ENCODE results near the gene TBC1D4. TPM values are rescaled to one million over a fixed set of nuclear protein-coding genes. Genes with fewer than 3 reads are reported as not detected.
A peak's percentile ranks its signal among the peaks of the same experiment; 100 is the strongest.

TBC1D4 gene
- total RNA-seq, result 116 TPM
- long read RNA-seq, full-length matches to known transcripts, result 12 of 164 reads
- long read RNA-seq, partial matches to known transcripts, result 128 of 164 reads
- long read RNA-seq, other reads (novel, unspliced or antisense), result 24 of 164 reads

- DNase-seq (peak; percentile 91), ATAC-seq (peak; percentile 90)
- intact Hi-C loops (cut with micrococcal nuclease), result loop anchor here (5.0 kb wide), 1 partner anchor 110 kb away; no protein-coding TSS in a partner anchor
Measured at GRCh38 chr13:75482070-75482819, at the start of gene TBC1D4. TBC1D4 (minus strand) TSS chr13:75482169; CDS start chr13:75481767, 402 bp downstream.

- ATAC-seq, result no peak
Measured at GRCh38 chr13:75530549-75530961, 48.6 kb upstream of the TBC1D4 start.

GRCh38 chr13:75521956-75522355 lies 40.0 kb upstream of the TBC1D4 start:
- DNase-seq (no peak), ATAC-seq (no peak)
- intact Hi-C loops (cut with micrococcal nuclease), result no loop called here

More at GRCh38 chr13:75530549-75530961, 48.6 kb upstream of the TBC1D4 start:
- intact Hi-C loops (cut with micrococcal nuclease), result no loop called here
- DNase-seq, result no peak

- ATAC-seq, result no peak
- peak; percentile 28 for DNase-seq
- intact Hi-C loops (cut with micrococcal nuclease), result no loop called here
Measured at GRCh38 chr13:75518439-75519088, 36.6 kb upstream of the TBC1D4 start.

- intact Hi-C loops (cut with micrococcal nuclease), result no loop called here
- ATAC-seq (no peak), DNase-seq (no peak)
Measured at GRCh38 chr13:75514080-75514995, 32.4 kb upstream of the TBC1D4 start.

GRCh38 chr13:75513271-75513670 lies 31.3 kb upstream of the TBC1D4 start:
- DNase-seq, result no peak
- intact Hi-C loops (cut with micrococcal nuclease), result no loop called here
- ATAC-seq, result no peak

GRCh38 chr13:75512253-75512652 lies 30.3 kb upstream of the TBC1D4 start:
- ATAC-seq (no peak), DNase-seq (no peak)
- intact Hi-C loops (cut with micrococcal nuclease), result no loop called here

GRCh38 chr13:75511051-75511625 lies 29.2 kb upstream of the TBC1D4 start:
- intact Hi-C loops (cut with micrococcal nuclease), result no loop called here
- DNase-seq (no peak), ATAC-seq (no peak)

GRCh38 chr13:75508002-75508548 lies 26.1 kb upstream of the TBC1D4 start:
- ATAC-seq, result no peak
- no peak for DNase-seq

GRCh38 chr13:75507027-75508001 lies 25.3 kb upstream of the TBC1D4 start:
- no peak for DNase-seq
- intact Hi-C loops (cut with micrococcal nuclease), result no loop called here
- no peak for ATAC-seq

More at GRCh38 chr13:75508002-75508548, 26.1 kb upstream of the TBC1D4 start:
- intact Hi-C loops (cut with micrococcal nuclease), result no loop called here

- intact Hi-C loops (cut with micrococcal nuclease), result no loop called here
- ATAC-seq (no peak), DNase-seq (no peak)
Measured at GRCh38 chr13:75506018-75506417, 24.0 kb upstream of the TBC1D4 start.

- intact Hi-C loops (cut with micrococcal nuclease), result no loop called here
- no peak for DNase-seq
- ATAC-seq, result peak; percentile 33
Measured at GRCh38 chr13:75505327-75505726, 23.4 kb upstream of the TBC1D4 start.

GRCh38 chr13:75495938-75496337 lies 14.0 kb upstream of the TBC1D4 start:
- DNase-seq (no peak), ATAC-seq (no peak)
- intact Hi-C loops (cut with micrococcal nuclease), result no loop called here

GRCh38 chr13:75494491-75494890 lies 12.5 kb upstream of the TBC1D4 start:
- intact Hi-C loops (cut with micrococcal nuclease), result no loop called here
- DNase-seq (no peak), ATAC-seq (no peak)

GRCh38 chr13:75493156-75493555 lies 11.2 kb upstream of the TBC1D4 start:
- ATAC-seq (no peak), DNase-seq (no peak)
- intact Hi-C loops (cut with micrococcal nuclease), result no loop called here

GRCh38 chr13:75492389-75492788 lies 10.4 kb upstream of the TBC1D4 start:
- intact Hi-C loops (cut with micrococcal nuclease), result no loop called here
- no peak for DNase-seq
- ATAC-seq, result no peak

GRCh38 chr13:75491376-75491775 lies 9.4 kb upstream of the TBC1D4 start:
- ATAC-seq (no peak), DNase-seq (no peak)
- intact Hi-C loops (cut with micrococcal nuclease), result no loop called here
